Transverse colon (tissue), 3 donors: Measurements from ENCODE around the gene GSTA4.

Experiments
- CTCF ChIP-seq, 5 experiments: fragments of 200-600 bp in 3 of 5; fragments of 450-650 bp in 2 of 5; sonication (generic) in 3 of 5; IDR thresholded peaks; 1 replicate in 2 of 5; 2 replicates in 3 of 5; pipeline ENCODE4 v1.5.1; 2016 to 2017; ENCODE audit warnings: antibody characterized with exemption in 5 of 5, inconsistent platforms in 3 of 5, mild to moderate bottlenecking in 2 of 5, moderate library complexity in 1 of 5
- EP300 ChIP-seq: sonication (generic); formaldehyde crosslinking; IDR thresholded peaks from one replicate; pipeline ENCODE4 v1.6.1; 2017; ENCODE audit warnings: antibody characterized with exemption, low read depth

- TF ChIP-seq CTCF (IDR thresholded peaks at IDR 0.05) = no peak
- TF ChIP-seq EP300 = no peak
These were observed 19.7 kb upstream of the GSTA4 start for GRCh38 chr6:53014744-53015143.
